ENCODE results near the gene NEGR1. TPM values are rescaled to one million over a fixed set of nuclear protein-coding genes. Genes with fewer than 3 reads are reported as not detected.

Gene NEGR1
- total RNA-seq, 1 experiment from 2014 or later = 0.44 TPM

- Histone ChIP-seq H3K27me3 (ENCODE audit: insufficient read depth, low read depth) (no peaks in the 10 kb centered on the region), H3K9me3 (ENCODE audit: insufficient read depth, low read depth) (no peaks in the 10 kb centered on the region), H3K36me3 (ENCODE audit: low read depth) (no peaks in the 10 kb centered on the region), H3K4me3 (no peak overlapping the region), H3K4me1 (replicated peaks; ENCODE audit: insufficient read depth) (no peaks in the 10 kb centered on the region), H3K9me2 (ENCODE audit: insufficient read depth) (no peaks in the 10 kb centered on the region), H3F3A (ENCODE audit: insufficient read depth, low read depth) (no peaks in the 10 kb centered on the region), H2AFZ (no peak overlapping the region), H3K4me2 (no peak overlapping the region), H3K27ac (no peak overlapping the region), H4K20me1 (ENCODE audit: insufficient read depth) (no peaks in the 10 kb centered on the region), H3K79me2 (ENCODE audit: low read depth) (no peaks in the 10 kb centered on the region)
- no peak for DNase-seq
- no TSS peak for BruUV-seq (replicated peaks)
- intact Hi-C loops (cut with micrococcal nuclease; ENCODE audit: unreplicated experiment) = no loop called here
- ChIA-PET CTCF (no interaction called here), POLR2A (ENCODE audit: unreplicated experiment) (no interaction called here)
- TF ChIP-seq EZH2 (IDR thresholded peaks at IDR 0.05; ENCODE audit: low read depth) (no peak), CTCF (conservative IDR thresholded peaks at IDR 0.05) (no peak)
Observed at GRCh38 chr1:71743862-71744261, 538.5 kb downstream of the NEGR1 start.

- Histone ChIP-seq H3K27me3 (ENCODE audit: insufficient read depth, low read depth) (no peaks in the 10 kb centered on the region), H3K36me3 (ENCODE audit: low read depth) (no peaks in the 10 kb centered on the region), H3K27ac (no peak overlapping the region), H2AFZ (no peak overlapping the region), H3K4me1 (replicated peaks; ENCODE audit: insufficient read depth) (no peaks in the 10 kb centered on the region), H3K4me3 (no peak overlapping the region), H3K4me2 (no peak overlapping the region), H3K9me2 (ENCODE audit: insufficient read depth) (no peaks in the 10 kb centered on the region), H3K9me3 (ENCODE audit: insufficient read depth, low read depth) (no peaks in the 10 kb centered on the region), H3K79me2 (ENCODE audit: low read depth) (no peaks in the 10 kb centered on the region), H4K20me1 (ENCODE audit: insufficient read depth) (no peaks in the 10 kb centered on the region), H3F3A (ENCODE audit: insufficient read depth, low read depth) (no peaks in the 10 kb centered on the region)
- BruUV-seq (replicated peaks) = no TSS peak
- TF ChIP-seq CTCF (conservative IDR thresholded peaks at IDR 0.05) = no peak
- TF ChIP-seq EZH2 (IDR thresholded peaks at IDR 0.05; ENCODE audit: low read depth) = no peak
- DNase-seq = no peak
- ChIA-PET POLR2A (ENCODE audit: unreplicated experiment) (no interaction called here), CTCF (no interaction called here)
- intact Hi-C loops (cut with micrococcal nuclease; ENCODE audit: unreplicated experiment) = no loop called here
Observed at GRCh38 chr1:71738910-71739309, 543.4 kb downstream of the NEGR1 start.

- H3K27me3 ChIP-seq (ENCODE audit: insufficient read depth, low read depth) = no peaks in the 10 kb centered on the region
- no peak for DNase-seq
- intact Hi-C loops (cut with micrococcal nuclease; ENCODE audit: unreplicated experiment) = no loop called here
- no peak overlapping the region for H3K27ac ChIP-seq
- H3K4me3 ChIP-seq = no peak overlapping the region
- no TSS peak for BruUV-seq (replicated peaks)
- no peak overlapping the region for H2AFZ ChIP-seq
- H3K4me1 ChIP-seq (replicated peaks; ENCODE audit: insufficient read depth) = no peaks in the 10 kb centered on the region
- TF ChIP-seq CTCF (conservative IDR thresholded peaks at IDR 0.05) = no peak
- no peak for TF ChIP-seq EZH2 (IDR thresholded peaks at IDR 0.05; ENCODE audit: low read depth)
- no peak overlapping the region for H3K4me2 ChIP-seq
- no peaks in the 10 kb centered on the region for H3K79me2 ChIP-seq (ENCODE audit: low read depth)
- no peaks in the 10 kb centered on the region for H3F3A ChIP-seq (ENCODE audit: insufficient read depth, low read depth)
- ChIA-PET CTCF (no interaction called here), POLR2A (ENCODE audit: unreplicated experiment) (no interaction called here)
- H3K9me2 ChIP-seq (ENCODE audit: insufficient read depth) = no peaks in the 10 kb centered on the region
- no peaks in the 10 kb centered on the region for H4K20me1 ChIP-seq (ENCODE audit: insufficient read depth)
- no peaks in the 10 kb centered on the region for H3K36me3 ChIP-seq (ENCODE audit: low read depth)
- no peaks in the 10 kb centered on the region for H3K9me3 ChIP-seq (ENCODE audit: insufficient read depth, low read depth)
Observed at GRCh38 chr1:71738256-71738655, 544.1 kb downstream of the NEGR1 start.

Data from PC-9 (cell line).